Measurements from ENCODE around the gene NSD1. TPM values are rescaled to one million over a fixed set of nuclear protein-coding genes. Genes with fewer than 3 reads are reported as not detected.
"Not testable (repeated sequence)": the region's sequence is repeated elsewhere in the genome, so short reads cannot be mapped to it uniquely, and the experiment has no call there.

The NSD1 gene
- total RNA-seq, 1 donor from 2014 or later, result 103 TPM

- intact Hi-C loops (cut with micrococcal nuclease), result no loop called here
Measured at GRCh38 chr5:177339107-177339638, 205.6 kb downstream of the NSD1 start.

GRCh38 chr5:177343000-177343399, 209.4 kb downstream of the NSD1 start:
- intact Hi-C loops (cut with micrococcal nuclease), result not testable (repeated sequence)

- intact Hi-C loops (cut with micrococcal nuclease), result no loop called here
Measured at GRCh38 chr5:177343777-177344176, 210.2 kb downstream of the NSD1 start.

- intact Hi-C loops (cut with micrococcal nuclease), result no loop called here
Measured at GRCh38 chr5:177344891-177345290, 211.3 kb downstream of the NSD1 start.

GRCh38 chr5:177346820-177347219, 213.2 kb downstream of the NSD1 start:
- intact Hi-C loops (cut with micrococcal nuclease), result no loop called here

GRCh38 chr5:177347699-177348098, 214.1 kb downstream of the NSD1 start:
- intact Hi-C loops (cut with micrococcal nuclease), result no loop called here

- intact Hi-C loops (cut with micrococcal nuclease), result no loop called here
Measured at GRCh38 chr5:177349362-177349647, 215.7 kb downstream of the NSD1 start.

GRCh38 chr5:177349762-177350161, 216.2 kb downstream of the NSD1 start:
- intact Hi-C loops (cut with micrococcal nuclease), result no loop called here

Other genes starting within 250 kb of the NSD1 start
- 0.20 and 0.39 TPM in 2 replicates for gene HK3, start 234.4 kb upstream of the NSD1 start, total RNA-seq
- gene UIMC1, start 127.0 kb upstream of the NSD1 start, total RNA-seq, result 45.4 and 49.7 TPM in 2 replicates
- 30.0 and 32.7 TPM in 2 replicates for gene ZNF346, start 111.1 kb upstream of the NSD1 start, total RNA-seq
- gene FGFR4, start 46.9 kb upstream of the NSD1 start, total RNA-seq, result 0.91 and 1.5 TPM in 2 replicates
- gene RAB24, start 169.9 kb downstream of the NSD1 start, total RNA-seq, result 38.6 and 42.3 TPM in 2 replicates
- 189 TPM in 2 replicates for gene PRELID1, start 170.0 kb downstream of the NSD1 start, total RNA-seq
- gene MXD3, start 178.1 kb downstream of the NSD1 start, total RNA-seq, result 49.7 and 52.2 TPM in 2 replicates
- gene LMAN2, start 217.9 kb downstream of the NSD1 start, total RNA-seq, result 140 and 153 TPM in 2 replicates
- gene RGS14, start 224.2 kb downstream of the NSD1 start, total RNA-seq, result 101 and 105 TPM in 2 replicates

Data from T-helper 2 cell treated with Interferon-gamma antibody and Interleukin-4, amounts not matched to agents 100 ng/mL and 5 ng/mL, for 36 hours (primary cell).